WTC11 (cell line): ENCODE measurements around the gene CA5A. TPM values are rescaled to one million over a fixed set of nuclear protein-coding genes. Genes with fewer than 3 reads are reported as not detected.

ENCODE experiments used
- ATAC-seq: fragments of 200-7000 bp; cut with Tn5 transposase; 2 replicates; pipeline ENCODE4 v1.10.0; 2021; ENCODE audit warnings: mild to moderate bottlenecking, moderate library complexity
- CTCF ChIA-PET: fragments of 300-600 bp; sonication (Branson Sonifier 250); formaldehyde crosslinking; loops from one replicate; lab custom pipeline; 2021; ENCODE audit warnings: antibody characterized with exemption; lab: Charles Lee
- POLR2A ChIA-PET: fragments of 350-600 bp; sonication (Branson Sonifier 250); formaldehyde crosslinking; loops from one replicate; lab custom pipeline; 2021; ENCODE audit warnings: antibody characterized with exemption; lab: Charles Lee
- DNase-seq: peaks from one replicate; pipeline ENCODE4 v3.0.0; 2021; ENCODE audit warnings: low spot score
- H3K27ac Mint-ChIP-seq: 2 replicates; pipeline ENCODE4 v1.8.0; 2021; ENCODE audit warnings: mixed read lengths
- H3K27me3 Mint-ChIP-seq: 2 replicates; pipeline ENCODE4 v1.8.0; 2021; ENCODE audit warnings: low read depth, mild to moderate bottlenecking, moderate library complexity, mixed read lengths
- H3K36me3 Mint-ChIP-seq: 2 replicates; pipeline ENCODE4 v1.8.0; 2021; ENCODE audit warnings: mixed read lengths
- H3K4me1 Mint-ChIP-seq: 2 replicates; pipeline ENCODE4 v1.8.0; 2022; ENCODE audit warnings: mixed read lengths
- H3K4me3 Mint-ChIP-seq: 2 replicates; pipeline ENCODE4 v1.8.0; 2021; ENCODE audit warnings: mild to moderate bottlenecking, moderate library complexity, mixed read lengths
- H3K9me3 Mint-ChIP-seq: 2 replicates; pipeline ENCODE4 v1.8.0; 2021; ENCODE audit warnings: mixed read lengths
- CREM ChIP-seq: sonication (generic); formaldehyde crosslinking; IDR thresholded peaks from 2 replicates; pipeline ENCODE4 v1.8.1; 2022; ENCODE audit warnings: mild to moderate bottlenecking, missing genetic modification reagents, moderate library complexity
- GRHL2 ChIP-seq: fragments of 250-450 bp; sonication (Bioruptor Pico); IDR thresholded peaks from 2 replicates; pipeline ENCODE4 v1.8.0; 2022; ENCODE audit warnings: mild to moderate bottlenecking, moderate library complexity; ENCODE audit not compliant: insufficient replicate concordance, severe bottlenecking
- JAZF1 ChIP-seq: fragments of 250-450 bp; sonication (Bioruptor Pico); IDR thresholded peaks from 2 replicates; pipeline ENCODE4 v1.9.0; 2021; ENCODE audit warnings: moderate library complexity, mild to moderate bottlenecking, inconsistent platforms
- NR2C2 ChIP-seq: sonication (generic); formaldehyde crosslinking; IDR thresholded peaks from 2 replicates; pipeline ENCODE4 v1.8.0; 2022; ENCODE audit warnings: mild to moderate bottlenecking, missing genetic modification reagents
- NR3C1 ChIP-seq: sonication (generic); formaldehyde crosslinking; conservative IDR thresholded peaks from 2 replicates; pipeline ENCODE4 v1.8.1; 2023; ENCODE audit warnings: low read depth, mild to moderate bottlenecking, missing genetic modification reagents
- OVOL2 ChIP-seq: fragments of 250-450 bp; sonication (Bioruptor Pico); IDR thresholded peaks from 2 replicates; pipeline ENCODE4 v1.9.0; 2021; ENCODE audit warnings: mild to moderate bottlenecking, borderline replicate concordance
- ZBTB21 ChIP-seq: sonication (generic); formaldehyde crosslinking; IDR thresholded peaks from 2 replicates; pipeline ENCODE4 v1.8.1; 2023; ENCODE audit warnings: mild to moderate bottlenecking, missing genetic modification reagents, borderline replicate concordance
- total RNA-seq: library from RNA; stranded (reverse); gene quantifications from 3 replicates; pipeline ENCODE4 v1.2.3, GENCODE V29; 2021
- TF ChIP-seq, protein P1 (sequence below): sonication (generic); formaldehyde crosslinking; IDR thresholded peaks from 2 replicates; pipeline ENCODE4 v1.8.1; 2023; ENCODE audit warnings: mild to moderate bottlenecking, missing genetic modification reagents
- TF ChIP-seq, protein P2 (sequence below): sonication (generic); formaldehyde crosslinking; IDR thresholded peaks from 2 replicates; pipeline ENCODE4 v1.8.0; 2022; ENCODE audit warnings: mild to moderate bottlenecking, missing genetic modification reagents
- TF ChIP-seq, protein P3 (sequence below): sonication (generic); formaldehyde crosslinking; IDR thresholded peaks from 2 replicates; pipeline ENCODE4 v1.8.1; 2023; ENCODE audit warnings: mild to moderate bottlenecking, missing genetic modification reagents, moderate library complexity
- TF ChIP-seq, protein P4 (sequence below): sonication (generic); formaldehyde crosslinking; conservative IDR thresholded peaks from 2 replicates; pipeline ENCODE4 v1.8.1; 2023; ENCODE audit warnings: mild to moderate bottlenecking, low read depth, missing genetic modification reagents, moderate library complexity
- TF ChIP-seq, protein P5 (sequence below): sonication (generic); formaldehyde crosslinking; conservative IDR thresholded peaks from 2 replicates; pipeline ENCODE4 v1.8.1; 2022; ENCODE audit warnings: mild to moderate bottlenecking, missing genetic modification reagents
- TF ChIP-seq, protein P6 (sequence below): sonication (generic); formaldehyde crosslinking; IDR thresholded peaks from 2 replicates; pipeline ENCODE4 v1.8.0; 2022; ENCODE audit warnings: missing genetic modification reagents
- TF ChIP-seq, protein P7 (sequence below): sonication (generic); formaldehyde crosslinking; IDR thresholded peaks from 2 replicates; pipeline ENCODE4 v1.8.1; 2023; ENCODE audit warnings: mild to moderate bottlenecking, moderate library complexity, missing genetic modification reagents
- TF ChIP-seq, protein P8 (sequence below): sonication (generic); formaldehyde crosslinking; IDR thresholded peaks from 2 replicates; pipeline ENCODE4 v1.8.1; 2023; ENCODE audit warnings: mild to moderate bottlenecking, missing genetic modification reagents, moderate library complexity
- TF ChIP-seq, protein P9 (sequence below): sonication (generic); formaldehyde crosslinking; IDR thresholded peaks from 2 replicates; pipeline ENCODE4 v1.8.1; 2022; ENCODE audit warnings: mild to moderate bottlenecking, moderate library complexity, missing genetic modification reagents

CA5A gene
- total RNA-seq, 1 experiment from 2014 or later, result not detected

DNA sequence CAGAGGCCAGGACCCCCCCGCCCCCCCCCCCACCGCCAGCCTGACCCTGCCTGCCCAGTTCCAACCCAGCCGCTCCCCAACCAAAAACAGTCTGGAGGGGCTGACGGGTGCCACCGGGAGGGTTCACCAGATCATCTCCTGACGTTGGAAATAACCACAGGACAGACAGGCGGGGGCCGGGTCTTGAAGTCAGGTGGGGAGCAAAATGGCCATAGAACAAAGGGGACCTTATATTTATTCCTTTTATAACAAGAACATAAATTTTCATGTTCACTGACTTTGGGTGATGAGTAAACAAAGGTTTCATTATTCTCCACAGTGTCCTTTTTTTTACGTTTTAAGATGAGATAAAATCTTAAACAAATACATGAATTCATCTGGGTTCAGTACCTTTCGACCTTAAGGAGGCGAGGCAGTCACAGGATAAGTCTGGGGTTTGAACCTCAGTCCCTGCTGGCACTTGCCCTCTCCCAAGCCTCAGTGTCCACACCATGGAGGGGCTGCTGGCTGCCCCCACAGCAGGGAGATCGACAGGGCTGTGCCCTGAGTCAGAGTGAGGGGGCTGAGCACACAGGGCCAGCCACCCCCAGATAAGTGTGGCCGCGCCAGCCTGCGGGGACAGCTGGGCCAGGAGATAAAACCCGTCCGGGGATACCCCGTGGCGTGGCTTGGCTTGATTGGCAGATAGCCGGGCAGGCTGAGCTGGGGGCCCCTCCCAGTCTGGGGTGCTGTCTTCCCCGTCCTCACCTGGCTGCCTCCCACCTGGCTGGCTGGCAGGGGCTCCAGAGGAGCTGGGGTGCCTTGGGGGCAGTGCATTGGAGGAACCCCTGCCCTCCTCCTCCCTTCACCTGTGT, 82.0 kb downstream of the CA5A start:
- DNase-seq (no peak), ATAC-seq (no peak)
- peaks cover 38% of the 10 kb centered on the region for H3K4me1 Mint-ChIP-seq
- ChIA-PET CTCF (interaction anchor here (0.6 to 10.4 kb wide), 5 partner anchors 16 to 75 kb away, joined by 3 to 234 read pairs (median 6); partner anchors contain the start of gene SLC7A5), POLR2A (interaction anchor here (0.8 to 1.1 kb wide), 4 partner anchors 13 to 466 kb away, joined by 3 read pairs; no protein-coding TSS in a partner anchor)
- H3K36me3 Mint-ChIP-seq, result peaks cover 9% of the 10 kb centered on the region; the same call in 1 of the 2 replicates
- no peaks in the 10 kb centered on the region for H3K9me3 Mint-ChIP-seq
- H3K4me3 Mint-ChIP-seq, result peak overlapping the region; percentile 33; the same call in 1 of the 2 replicates
- peak overlapping the region; percentile 93 for H3K27ac Mint-ChIP-seq
- no peaks in the 10 kb centered on the region for H3K27me3 Mint-ChIP-seq
- no peak for TF ChIP-seq NR3C1 (CRISPR knock-in tag)
- TF ChIP-seq, protein P1, sequence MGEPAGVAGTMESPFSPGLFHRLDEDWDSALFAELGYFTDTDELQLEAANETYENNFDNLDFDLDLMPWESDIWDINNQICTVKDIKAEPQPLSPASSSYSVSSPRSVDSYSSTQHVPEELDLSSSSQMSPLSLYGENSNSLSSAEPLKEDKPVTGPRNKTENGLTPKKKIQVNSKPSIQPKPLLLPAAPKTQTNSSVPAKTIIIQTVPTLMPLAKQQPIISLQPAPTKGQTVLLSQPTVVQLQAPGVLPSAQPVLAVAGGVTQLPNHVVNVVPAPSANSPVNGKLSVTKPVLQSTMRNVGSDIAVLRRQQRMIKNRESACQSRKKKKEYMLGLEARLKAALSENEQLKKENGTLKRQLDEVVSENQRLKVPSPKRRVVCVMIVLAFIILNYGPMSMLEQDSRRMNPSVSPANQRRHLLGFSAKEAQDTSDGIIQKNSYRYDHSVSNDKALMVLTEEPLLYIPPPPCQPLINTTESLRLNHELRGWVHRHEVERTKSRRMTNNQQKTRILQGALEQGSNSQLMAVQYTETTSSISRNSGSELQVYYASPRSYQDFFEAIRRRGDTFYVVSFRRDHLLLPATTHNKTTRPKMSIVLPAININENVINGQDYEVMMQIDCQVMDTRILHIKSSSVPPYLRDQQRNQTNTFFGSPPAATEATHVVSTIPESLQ, result no peak
- TF ChIP-seq, protein P2, sequence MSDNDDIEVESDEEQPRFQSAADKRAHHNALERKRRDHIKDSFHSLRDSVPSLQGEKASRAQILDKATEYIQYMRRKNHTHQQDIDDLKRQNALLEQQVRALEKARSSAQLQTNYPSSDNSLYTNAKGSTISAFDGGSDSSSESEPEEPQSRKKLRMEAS (CRISPR knock-in tag), result no peak
- no peak for TF ChIP-seq JAZF1 (CRISPR knock-in tag)
- TF ChIP-seq, protein P3, sequence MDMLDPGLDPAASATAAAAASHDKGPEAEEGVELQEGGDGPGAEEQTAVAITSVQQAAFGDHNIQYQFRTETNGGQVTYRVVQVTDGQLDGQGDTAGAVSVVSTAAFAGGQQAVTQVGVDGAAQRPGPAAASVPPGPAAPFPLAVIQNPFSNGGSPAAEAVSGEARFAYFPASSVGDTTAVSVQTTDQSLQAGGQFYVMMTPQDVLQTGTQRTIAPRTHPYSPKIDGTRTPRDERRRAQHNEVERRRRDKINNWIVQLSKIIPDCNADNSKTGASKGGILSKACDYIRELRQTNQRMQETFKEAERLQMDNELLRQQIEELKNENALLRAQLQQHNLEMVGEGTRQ, result no peak
- no peak for TF ChIP-seq ZBTB21 (CRISPR knock-in tag)
- TF ChIP-seq NR2C2 (CRISPR knock-in tag), result no peak
- TF ChIP-seq, protein P4, sequence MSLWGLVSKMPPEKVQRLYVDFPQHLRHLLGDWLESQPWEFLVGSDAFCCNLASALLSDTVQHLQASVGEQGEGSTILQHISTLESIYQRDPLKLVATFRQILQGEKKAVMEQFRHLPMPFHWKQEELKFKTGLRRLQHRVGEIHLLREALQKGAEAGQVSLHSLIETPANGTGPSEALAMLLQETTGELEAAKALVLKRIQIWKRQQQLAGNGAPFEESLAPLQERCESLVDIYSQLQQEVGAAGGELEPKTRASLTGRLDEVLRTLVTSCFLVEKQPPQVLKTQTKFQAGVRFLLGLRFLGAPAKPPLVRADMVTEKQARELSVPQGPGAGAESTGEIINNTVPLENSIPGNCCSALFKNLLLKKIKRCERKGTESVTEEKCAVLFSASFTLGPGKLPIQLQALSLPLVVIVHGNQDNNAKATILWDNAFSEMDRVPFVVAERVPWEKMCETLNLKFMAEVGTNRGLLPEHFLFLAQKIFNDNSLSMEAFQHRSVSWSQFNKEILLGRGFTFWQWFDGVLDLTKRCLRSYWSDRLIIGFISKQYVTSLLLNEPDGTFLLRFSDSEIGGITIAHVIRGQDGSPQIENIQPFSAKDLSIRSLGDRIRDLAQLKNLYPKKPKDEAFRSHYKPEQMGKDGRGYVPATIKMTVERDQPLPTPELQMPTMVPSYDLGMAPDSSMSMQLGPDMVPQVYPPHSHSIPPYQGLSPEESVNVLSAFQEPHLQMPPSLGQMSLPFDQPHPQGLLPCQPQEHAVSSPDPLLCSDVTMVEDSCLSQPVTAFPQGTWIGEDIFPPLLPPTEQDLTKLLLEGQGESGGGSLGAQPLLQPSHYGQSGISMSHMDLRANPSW (CRISPR knock-in tag), result no peak
- TF ChIP-seq OVOL2 (CRISPR knock-in tag), result no peak
- TF ChIP-seq, protein P5, sequence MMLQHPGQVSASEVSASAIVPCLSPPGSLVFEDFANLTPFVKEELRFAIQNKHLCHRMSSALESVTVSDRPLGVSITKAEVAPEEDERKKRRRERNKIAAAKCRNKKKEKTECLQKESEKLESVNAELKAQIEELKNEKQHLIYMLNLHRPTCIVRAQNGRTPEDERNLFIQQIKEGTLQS (CRISPR knock-in tag), result no peak
- TF ChIP-seq, protein P6, sequence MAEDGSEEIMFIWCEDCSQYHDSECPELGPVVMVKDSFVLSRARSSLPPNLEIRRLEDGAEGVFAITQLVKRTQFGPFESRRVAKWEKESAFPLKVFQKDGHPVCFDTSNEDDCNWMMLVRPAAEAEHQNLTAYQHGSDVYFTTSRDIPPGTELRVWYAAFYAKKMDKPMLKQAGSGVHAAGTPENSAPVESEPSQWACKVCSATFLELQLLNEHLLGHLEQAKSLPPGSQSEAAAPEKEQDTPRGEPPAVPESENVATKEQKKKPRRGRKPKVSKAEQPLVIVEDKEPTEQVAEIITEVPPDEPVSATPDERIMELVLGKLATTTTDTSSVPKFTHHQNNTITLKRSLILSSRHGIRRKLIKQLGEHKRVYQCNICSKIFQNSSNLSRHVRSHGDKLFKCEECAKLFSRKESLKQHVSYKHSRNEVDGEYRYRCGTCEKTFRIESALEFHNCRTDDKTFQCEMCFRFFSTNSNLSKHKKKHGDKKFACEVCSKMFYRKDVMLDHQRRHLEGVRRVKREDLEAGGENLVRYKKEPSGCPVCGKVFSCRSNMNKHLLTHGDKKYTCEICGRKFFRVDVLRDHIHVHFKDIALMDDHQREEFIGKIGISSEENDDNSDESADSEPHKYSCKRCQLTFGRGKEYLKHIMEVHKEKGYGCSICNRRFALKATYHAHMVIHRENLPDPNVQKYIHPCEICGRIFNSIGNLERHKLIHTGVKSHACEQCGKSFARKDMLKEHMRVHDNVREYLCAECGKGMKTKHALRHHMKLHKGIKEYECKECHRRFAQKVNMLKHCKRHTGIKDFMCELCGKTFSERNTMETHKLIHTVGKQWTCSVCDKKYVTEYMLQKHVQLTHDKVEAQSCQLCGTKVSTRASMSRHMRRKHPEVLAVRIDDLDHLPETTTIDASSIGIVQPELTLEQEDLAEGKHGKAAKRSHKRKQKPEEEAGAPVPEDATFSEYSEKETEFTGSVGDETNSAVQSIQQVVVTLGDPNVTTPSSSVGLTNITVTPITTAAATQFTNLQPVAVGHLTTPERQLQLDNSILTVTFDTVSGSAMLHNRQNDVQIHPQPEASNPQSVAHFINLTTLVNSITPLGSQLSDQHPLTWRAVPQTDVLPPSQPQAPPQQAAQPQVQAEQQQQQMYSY (CRISPR knock-in tag), result no peak
- TF ChIP-seq, protein P7, sequence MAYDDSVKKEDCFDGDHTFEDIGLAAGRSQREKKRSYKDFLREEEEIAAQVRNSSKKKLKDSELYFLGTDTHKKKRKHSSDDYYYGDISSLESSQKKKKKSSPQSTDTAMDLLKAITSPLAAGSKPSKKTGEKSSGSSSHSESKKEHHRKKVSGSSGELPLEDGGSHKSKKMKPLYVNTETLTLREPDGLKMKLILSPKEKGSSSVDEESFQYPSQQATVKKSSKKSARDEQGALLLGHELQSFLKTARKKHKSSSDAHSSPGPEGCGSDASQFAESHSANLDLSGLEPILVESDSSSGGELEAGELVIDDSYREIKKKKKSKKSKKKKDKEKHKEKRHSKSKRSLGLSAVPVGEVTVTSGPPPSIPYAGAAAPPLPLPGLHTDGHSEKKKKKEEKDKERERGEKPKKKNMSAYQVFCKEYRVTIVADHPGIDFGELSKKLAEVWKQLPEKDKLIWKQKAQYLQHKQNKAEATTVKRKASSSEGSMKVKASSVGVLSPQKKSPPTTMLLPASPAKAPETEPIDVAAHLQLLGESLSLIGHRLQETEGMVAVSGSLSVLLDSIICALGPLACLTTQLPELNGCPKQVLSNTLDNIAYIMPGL (CRISPR knock-in tag), result no peak
- TF ChIP-seq, protein P8, sequence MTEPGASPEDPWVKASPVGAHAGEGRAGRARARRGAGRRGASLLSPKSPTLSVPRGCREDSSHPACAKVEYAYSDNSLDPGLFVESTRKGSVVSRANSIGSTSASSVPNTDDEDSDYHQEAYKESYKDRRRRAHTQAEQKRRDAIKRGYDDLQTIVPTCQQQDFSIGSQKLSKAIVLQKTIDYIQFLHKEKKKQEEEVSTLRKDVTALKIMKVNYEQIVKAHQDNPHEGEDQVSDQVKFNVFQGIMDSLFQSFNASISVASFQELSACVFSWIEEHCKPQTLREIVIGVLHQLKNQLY, result no peak
- TF ChIP-seq GRHL2, result no peak
- no peak for TF ChIP-seq CREM (CRISPR knock-in tag)
- TF ChIP-seq, protein P9, sequence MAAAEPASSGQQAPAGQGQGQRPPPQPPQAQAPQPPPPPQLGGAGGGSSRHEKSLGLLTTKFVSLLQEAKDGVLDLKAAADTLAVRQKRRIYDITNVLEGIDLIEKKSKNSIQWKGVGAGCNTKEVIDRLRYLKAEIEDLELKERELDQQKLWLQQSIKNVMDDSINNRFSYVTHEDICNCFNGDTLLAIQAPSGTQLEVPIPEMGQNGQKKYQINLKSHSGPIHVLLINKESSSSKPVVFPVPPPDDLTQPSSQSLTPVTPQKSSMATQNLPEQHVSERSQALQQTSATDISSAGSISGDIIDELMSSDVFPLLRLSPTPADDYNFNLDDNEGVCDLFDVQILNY (CRISPR knock-in tag), result no peak
- TF ChIP-seq, all 79 proteins: peak for 0
